Measurements from ENCODE around the gene SGTB. TPM values are rescaled to one million over a fixed set of nuclear protein-coding genes. Genes with fewer than 3 reads are reported as not detected.

The SGTB gene
- total RNA-seq (ENCODE audit: low replicate concordance): 3.6 and 11.1 TPM in 2 replicates

GRCh38 chr5:65721720-65722574, at the start of gene SGTB, which contains the start of gene NLN:
TSS of gene SGTB (minus strand) at chr5:65722109. CDS start at chr5:65720807, 1,302 bp downstream.
TSS of gene NLN (plus strand) at chr5:65722205. CDS start at chr5:65722374, 169 bp downstream.

GRCh38 chr5:65624571-65625555, 97.0 kb downstream of the SGTB start, which contains the start of the genes SHLD3 and TRAPPC13:
TSS of gene SHLD3 (plus strand) at chr5:65625027. CDS start at chr5:65629588, 4,561 bp downstream.
TSS of gene TRAPPC13 (plus strand) at chr5:65625027. CDS start at chr5:65625061, 34 bp downstream.

DNA sequence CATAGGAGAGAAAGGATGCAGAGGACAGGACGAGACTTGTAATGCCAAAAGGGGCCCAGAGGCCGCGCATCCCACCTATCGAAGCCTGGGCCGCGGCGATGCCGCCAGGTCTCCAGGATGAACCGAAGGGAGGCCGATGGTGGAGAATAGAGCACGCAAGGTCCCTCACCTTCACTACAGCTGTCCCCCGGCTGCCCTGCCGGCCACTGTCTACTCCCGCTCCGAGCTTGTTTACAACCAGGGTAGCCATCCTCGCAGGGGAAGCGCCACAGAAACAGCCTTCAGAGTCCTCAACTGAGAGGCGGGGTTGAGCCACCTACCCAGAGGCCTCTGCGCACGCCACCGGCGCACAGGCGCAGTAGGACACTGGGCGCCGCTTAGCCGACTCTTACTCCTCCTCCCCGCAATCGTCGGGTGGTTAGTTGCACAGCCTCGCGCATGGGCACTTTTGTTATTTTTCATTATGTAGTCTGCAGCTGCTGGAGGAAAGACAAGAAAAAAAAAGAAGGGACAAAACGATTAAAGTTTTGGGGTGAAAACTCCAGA, 97.8 kb downstream of the SGTB start, which contains the start of gene TRIM23:
TRIM23 (minus strand) TSS at position 309 of the 546 bp plus-strand sequence; CDS start at position 250, 59 bp downstream.

Other genes starting within 250 kb of the SGTB start
- gene ADAMTS6, start 240.2 kb downstream of the SGTB start, total RNA-seq (ENCODE audit: low replicate concordance): 51.0 and 103 TPM in 2 replicates
- gene CENPK, start 158.9 kb downstream of the SGTB start, total RNA-seq (ENCODE audit: low replicate concordance): 5.5 TPM in 2 replicates
- 25.5 and 32.4 TPM in 2 replicates for gene PPWD1, start 158.8 kb downstream of the SGTB start, total RNA-seq (ENCODE audit: low replicate concordance)
- 34.1 and 35.0 TPM in 2 replicates for gene TRIM23, start 97.8 kb downstream of the SGTB start, total RNA-seq (ENCODE audit: low replicate concordance)
- gene SHLD3, start 97.1 kb downstream of the SGTB start, total RNA-seq (ENCODE audit: low replicate concordance): 1.8 and 2.3 TPM in 2 replicates
- gene TRAPPC13, start 97.1 kb downstream of the SGTB start, total RNA-seq (ENCODE audit: low replicate concordance): 19.8 and 23.2 TPM in 2 replicates
- gene NLN, start 96 bp upstream of the SGTB start, total RNA-seq (ENCODE audit: low replicate concordance): 10.9 and 26.5 TPM in 2 replicates
- gene ERBIN, start 204.5 kb upstream of the SGTB start, total RNA-seq (ENCODE audit: low replicate concordance): 22.3 and 44.1 TPM in 2 replicates

All from smooth muscle cell of the coronary artery (primary cell).